OCI-LY1 (cell line): ENCODE results near the gene BATF.

ENCODE experiments used
- CTCF ChIP-seq: fragments of 200-600 bp; sonication (generic), shearing (Covaris generic); IDR thresholded peaks from 2 replicates; pipeline ENCODE4 v1.5.1; 2017; ENCODE audit warnings: mild to moderate bottlenecking, antibody characterized with exemption, low read length, moderate library complexity, mixed read lengths
- EZH2 ChIP-seq: fragments of 200-600 bp; sonication (generic), shearing (Covaris generic); IDR thresholded peaks from 2 replicates; pipeline ENCODE4 v1.8.0; 2017; ENCODE audit warnings: borderline replicate concordance, mixed run types, mild to moderate bottlenecking, antibody characterized with exemption, low read length, moderate library complexity, mixed read lengths

- TF ChIP-seq CTCF = no peak
- no peak for TF ChIP-seq EZH2
Observed at GRCh38 chr14:75482366-75482765, 39.9 kb upstream of the BATF start.
